Thoracic aorta (tissue), 2 donors: ENCODE measurements around the gene ARID3C. TPM values are rescaled to one million over a fixed set of nuclear protein-coding genes. Genes with fewer than 3 reads are reported as not detected.
A peak's percentile ranks its signal among the peaks of the same experiment; 100 is the strongest.

ENCODE experiments used
- ATAC-seq: fragments of 150-250 bp; one replicate; pipeline ENCODE4 v1.8.0; 2017; ENCODE audit warnings: low read depth; ENCODE audit not compliant: insufficient number of reproducible peaks, low FRiP score
- DNase-seq: peaks from one replicate; pipeline ENCODE4 v3.0.0-alpha.2; 2020; ENCODE audit warnings: low spot score
- H3K27ac ChIP-seq, 2 donors: fragments of 200-600 bp; sonication (generic); 1 replicate in 1 of 2; 2 replicates in 1 of 2; pipeline ENCODE4 v1.5.1; 2016; ENCODE audit warnings: mild to moderate bottlenecking in 2 of 2, moderate library complexity in 2 of 2
- H3K27me3 ChIP-seq: fragments of 200-600 bp; sonication (generic); replicated peaks from 2 replicates; pipeline ENCODE4 v1.6.0; 2016; ENCODE audit warnings: mild to moderate bottlenecking; ENCODE audit not compliant: insufficient read depth
- H3K36me3 ChIP-seq: fragments of 200-600 bp; sonication (generic); one replicate; pipeline ENCODE4 v1.5.1; 2016
- H3K4me1 ChIP-seq, 2 donors: fragments of 200-600 bp; sonication (generic); 1 replicate in 1 of 2; 2 replicates in 1 of 2; pipeline versions ENCODE4 v1.5.1 to v1.6.0; 2016; ENCODE audit warnings: low read depth in 2 of 2, mild to moderate bottlenecking in 1 of 2; ENCODE audit not compliant: control insufficient read depth in 1 of 2
- H3K4me3 ChIP-seq: fragments of 200-600 bp; sonication (generic); 2 replicates; pipeline ENCODE4 v1.5.1; 2016; ENCODE audit warnings: mild to moderate bottlenecking
- H3K9me3 ChIP-seq: fragments of 200-600 bp; sonication (generic); 2 replicates; pipeline ENCODE4 v1.5.1; 2016
- CTCF ChIP-seq: fragments of 200-600 bp; sonication (generic); IDR thresholded peaks from one replicate; pipeline ENCODE4 v1.5.1; 2019; ENCODE audit warnings: antibody characterized with exemption
- total RNA-seq, 2 donors: library from RNA; depleted of rRNA; stranded (reverse); fragments of >200 nt; gene quantifications; one replicate each; pipeline versions ENCODE4 v1.1.0 to v1.2.3, GENCODE V29; 2016

ARID3C gene
- total RNA-seq, 2 donors from 2014 or later = not detected

GRCh38 chr9:34664281-34665066 is 35.6 kb upstream of the ARID3C start:
- ATAC-seq (peak; percentile 24), DNase-seq (peak; percentile 57)
- TF ChIP-seq CTCF = peak; percentile 82
- H3K9me3 ChIP-seq = no peaks in the 10 kb centered on the region
- peaks cover 23% of the 10 kb centered on the region for H3K36me3 ChIP-seq
- H3K4me1 ChIP-seq = peaks cover 7 to 31% of the 10 kb centered on the region in 2 donors
- peak overlapping the region; percentile 100 for H3K4me3 ChIP-seq
- no peaks in the 10 kb centered on the region for H3K27me3 ChIP-seq
- H3K27ac ChIP-seq = peak overlapping the region; percentile 86 to 100

- ATAC-seq (no peak), DNase-seq (no peak)
- Histone ChIP-seq H3K36me3 (peaks cover 26% of the 10 kb centered on the region), H3K27ac (peak overlapping the region; percentile 5 to 100), H3K9me3 (no peaks in the 10 kb centered on the region), H3K27me3 (no peaks in the 10 kb centered on the region), H3K4me1 (peaks cover 7 to 31% of the 10 kb centered on the region in 2 donors), H3K4me3 (no peak overlapping the region)
- no peak for TF ChIP-seq CTCF
Observed at GRCh38 chr9:34663303-34663605, 34.4 kb upstream of the ARID3C start.

GRCh38 chr9:34662526-34663302 is 33.8 kb upstream of the ARID3C start, which contains the start of gene CCL27:
Gene CCL27, minus strand, starts transcription at chr9:34662657. Its CDS starts 24 bp downstream, at chr9:34662633.
- Histone ChIP-seq H3K27ac (peak within 1 kb of the TSS; percentile 5 to 100), H3K9me3 (no peaks in the 10 kb centered on the region), H3K4me3 (no peak within 1 kb of the TSS), H3K4me1 (peaks cover 7 to 31% of the 10 kb centered on the region in 2 donors), H3K36me3 (peaks cover 26% of the 10 kb centered on the region), H3K27me3 (no peaks in the 10 kb centered on the region)
- DNase-seq = no peak
- TF ChIP-seq CTCF = no peak
- ATAC-seq = no peak

- ATAC-seq = no peak
- no peaks in the 10 kb centered on the region for H3K27me3 ChIP-seq
- peaks cover 30% of the 10 kb centered on the region for H3K36me3 ChIP-seq
- no peak for TF ChIP-seq CTCF
- no peak for DNase-seq
- no peak overlapping the region for H3K4me3 ChIP-seq
- H3K27ac ChIP-seq = no peak overlapping the region
- H3K4me1 ChIP-seq = peaks cover 6 to 31% of the 10 kb centered on the region in 2 donors
- H3K9me3 ChIP-seq = no peaks in the 10 kb centered on the region
Observed at GRCh38 chr9:34659592-34660253, 30.9 kb upstream of the ARID3C start.

GRCh38 chr9:34658461-34658860 is 29.6 kb upstream of the ARID3C start:
- Histone ChIP-seq H3K4me1 (peaks cover 17 to 31% of the 10 kb centered on the region in 2 donors), H3K27ac (no peak overlapping the region), H3K36me3 (peaks cover 30% of the 10 kb centered on the region), H3K4me3 (no peak overlapping the region), H3K9me3 (no peaks in the 10 kb centered on the region), H3K27me3 (no peaks in the 10 kb centered on the region)
- no peak for TF ChIP-seq CTCF
- DNase-seq (no peak), ATAC-seq (no peak)
